ENCODE measurements around the gene BMS1. TPM values are rescaled to one million over a fixed set of nuclear protein-coding genes. Genes with fewer than 3 reads are reported as not detected.
"Not testable (repeated sequence)": the region's sequence is repeated elsewhere in the genome, so short reads cannot be mapped to it uniquely, and the experiment has no call there.

Gene BMS1
- total and polyA plus RNA-seq, 12 donors: 8.6 to 27.8 (median 12.7) TPM

DNA sequence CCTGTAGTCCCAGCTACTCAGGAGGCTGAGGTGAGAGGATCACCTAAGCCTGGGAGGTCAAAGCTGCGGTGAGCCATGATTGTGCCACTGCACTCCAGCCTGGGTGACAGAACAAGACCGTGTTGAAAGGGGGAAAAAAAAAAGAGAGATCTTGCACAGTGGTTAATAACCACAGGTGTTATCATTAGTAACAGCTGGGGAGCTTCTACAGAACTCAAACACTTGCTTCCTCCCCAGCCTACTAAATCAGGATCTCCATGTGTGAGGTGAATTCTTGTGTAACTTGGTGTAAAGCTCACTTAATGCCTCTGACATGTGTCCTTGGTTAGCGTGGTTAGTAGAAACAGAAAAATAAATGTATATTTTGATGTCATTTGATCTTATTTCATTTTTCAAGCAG, 43.9 kb upstream of the BMS1 start:
- H3K4me1 ChIP-seq (replicated peaks in 1 of 2): no peaks in the 10 kb centered on the region
- H3K36me3 ChIP-seq (replicated peaks in 1 of 2): no peaks in the 10 kb centered on the region
- TF ChIP-seq POLR2A (IDR thresholded peaks at IDR 0.05) (no peak), CTCF (IDR thresholded peaks at IDR 0.05) (no peak)
- H3K9me3 ChIP-seq (replicated peaks in 1 of 3): no peaks in the 10 kb centered on the region
- intact Hi-C loops (cut with DNase I): no loop called here
- WGBS, 4 donors: 50 to 68% (median 57%) methylated on average over 3 of the region's 3 CpGs
- no peak overlapping the region for H3K27ac ChIP-seq
- H3K4me3 ChIP-seq: no peak overlapping the region
- no peaks in the 10 kb centered on the region for H3K27me3 ChIP-seq
- no peak for DNase-seq

GRCh38 chr10:42741536-42741935, 41.1 kb upstream of the BMS1 start:
- H3K27me3 ChIP-seq; H3K4me3 ChIP-seq; H3K4me1 ChIP-seq (replicated peaks in 1 of 2); H3K27ac ChIP-seq; H3K9me3 ChIP-seq (replicated peaks in 1 of 3); H3K36me3 ChIP-seq (replicated peaks in 1 of 2); intact Hi-C loops (cut with DNase I); DNase-seq: not testable (repeated sequence)
- 85 to 90% (median 88%) methylated on average over 7 of the region's 7 CpGs for WGBS, 4 donors

DNA sequence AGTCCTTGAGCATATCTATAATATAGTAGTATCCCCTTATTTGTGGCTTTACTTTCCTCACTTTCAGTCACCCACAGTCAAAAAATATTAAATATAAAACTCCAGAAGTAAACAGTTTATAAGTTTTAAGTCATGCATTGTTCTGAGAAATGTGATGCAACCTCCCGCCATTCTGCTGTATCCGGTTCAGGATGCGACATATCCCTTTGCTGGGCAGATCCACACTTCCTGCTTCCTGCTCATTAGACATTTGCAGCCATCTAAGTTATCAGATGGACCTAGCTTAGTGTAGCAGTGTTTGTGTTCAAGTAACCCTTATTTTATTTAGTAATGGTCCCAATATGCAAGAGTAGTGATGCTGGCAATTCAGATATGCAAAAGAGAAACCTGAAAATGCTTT, 38.9 kb upstream of the BMS1 start:
- DNase-seq: no peak
- Histone ChIP-seq H3K4me1 (replicated peaks in 1 of 2) (no peaks in the 10 kb centered on the region), H3K4me3 (no peak overlapping the region), H3K9me3 (replicated peaks in 1 of 3) (no peaks in the 10 kb centered on the region), H3K27me3 (no peaks in the 10 kb centered on the region), H3K27ac (no peak overlapping the region), H3K36me3 (replicated peaks in 1 of 2) (no peaks in the 10 kb centered on the region)
- 77 to 90% (median 78%) methylated on average over 3 of the region's 3 CpGs for WGBS, 4 donors
- intact Hi-C loops (cut with DNase I): no loop called here
- TF ChIP-seq POLR2A (IDR thresholded peaks at IDR 0.05) (no peak), CTCF (IDR thresholded peaks at IDR 0.05) (no peak)

GRCh38 chr10:42744134-42744701, 38.4 kb upstream of the BMS1 start:
- H3K4me1 ChIP-seq (replicated peaks in 1 of 2): no peaks in the 10 kb centered on the region
- H3K4me3 ChIP-seq: no peak overlapping the region
- H3K27me3 ChIP-seq: no peaks in the 10 kb centered on the region
- intact Hi-C loops (cut with DNase I): no loop called here
- TF ChIP-seq POLR2A (IDR thresholded peaks at IDR 0.05): no peak
- no peak for TF ChIP-seq CTCF (IDR thresholded peaks at IDR 0.05)
- WGBS, 4 donors: 44 to 65% (median 57%) methylated on average over 3 of the region's 3 CpGs
- no peak overlapping the region for H3K27ac ChIP-seq
- no peaks in the 10 kb centered on the region for H3K36me3 ChIP-seq (replicated peaks in 1 of 2)
- no peaks in the 10 kb centered on the region for H3K9me3 ChIP-seq (replicated peaks in 1 of 3)
- no peak for DNase-seq

GRCh38 chr10:42753126-42753506, 29.5 kb upstream of the BMS1 start:
- Histone ChIP-seq H3K27ac (peak overlapping the region in 1 of 5 donors; percentile 60), H3K27me3 (peaks cover 30% of the 10 kb centered on the region), H3K9me3 (replicated peaks in 1 of 3) (no peaks in the 10 kb centered on the region), H3K4me1 (replicated peaks in 1 of 2) (peaks cover 0 to 20% of the 10 kb centered on the region in 2 donors), H3K4me3 (peak overlapping the region in 3 of 4 donors; percentile 10 to 63 (median 25)), H3K36me3 (replicated peaks in 1 of 2) (no peaks in the 10 kb centered on the region)
- 1 to 12% (median 2%) methylated on average over 5 to 28 of the region's 28 CpGs for WGBS, 4 donors
- DNase-seq: peak; percentile 64 to 82 (median 78)
- no peak for TF ChIP-seq POLR2A (IDR thresholded peaks at IDR 0.05)
- TF ChIP-seq CTCF (IDR thresholded peaks at IDR 0.05): peak; percentile 53 to 84 (median 70)
- intact Hi-C loops (cut with DNase I): no loop called here

All from adrenal gland (tissue), 12 donors.